Fibroblast of pulmonary artery (primary cell): ENCODE measurements around the gene RALGPS1.
A peak's percentile ranks its signal among the peaks of the same experiment; 100 is the strongest.

Experiments used
- DNase-seq: peaks from one replicate; pipeline ENCODE4 v3.0.0-alpha.2; 2010; ENCODE audit warnings: low read depth
- H3K4me3 ChIP-seq: replicated peaks from 2 replicates; pipeline ENCODE4 v1.5.1; 2011; ENCODE audit warnings: low read depth, mild to moderate bottlenecking, control low read depth, low read length, moderate library complexity
- TF ChIP-seq, protein P1 (sequence below): IDR thresholded peaks from 2 replicates; pipeline ENCODE4 v1.5.1; 2011; ENCODE audit warnings: mild to moderate bottlenecking, control low read depth, low read length, inconsistent platforms; ENCODE audit errors: missing control alignments

RALGPS1 gene

GRCh38 chr9:127027694-127028093, 113.1 kb downstream of the RALGPS1 start:
- no peak for DNase-seq
- H3K4me3 ChIP-seq, result no peak overlapping the region
- TF ChIP-seq, protein P1, sequence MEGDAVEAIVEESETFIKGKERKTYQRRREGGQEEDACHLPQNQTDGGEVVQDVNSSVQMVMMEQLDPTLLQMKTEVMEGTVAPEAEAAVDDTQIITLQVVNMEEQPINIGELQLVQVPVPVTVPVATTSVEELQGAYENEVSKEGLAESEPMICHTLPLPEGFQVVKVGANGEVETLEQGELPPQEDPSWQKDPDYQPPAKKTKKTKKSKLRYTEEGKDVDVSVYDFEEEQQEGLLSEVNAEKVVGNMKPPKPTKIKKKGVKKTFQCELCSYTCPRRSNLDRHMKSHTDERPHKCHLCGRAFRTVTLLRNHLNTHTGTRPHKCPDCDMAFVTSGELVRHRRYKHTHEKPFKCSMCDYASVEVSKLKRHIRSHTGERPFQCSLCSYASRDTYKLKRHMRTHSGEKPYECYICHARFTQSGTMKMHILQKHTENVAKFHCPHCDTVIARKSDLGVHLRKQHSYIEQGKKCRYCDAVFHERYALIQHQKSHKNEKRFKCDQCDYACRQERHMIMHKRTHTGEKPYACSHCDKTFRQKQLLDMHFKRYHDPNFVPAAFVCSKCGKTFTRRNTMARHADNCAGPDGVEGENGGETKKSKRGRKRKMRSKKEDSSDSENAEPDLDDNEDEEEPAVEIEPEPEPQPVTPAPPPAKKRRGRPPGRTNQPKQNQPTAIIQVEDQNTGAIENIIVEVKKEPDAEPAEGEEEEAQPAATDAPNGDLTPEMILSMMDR, result no peak

GRCh38 chr9:127029548-127029947, 115.0 kb downstream of the RALGPS1 start:
- TF ChIP-seq, protein P1, result no peak
- no peak for DNase-seq
- H3K4me3 ChIP-seq, result no peak overlapping the region

DNA sequence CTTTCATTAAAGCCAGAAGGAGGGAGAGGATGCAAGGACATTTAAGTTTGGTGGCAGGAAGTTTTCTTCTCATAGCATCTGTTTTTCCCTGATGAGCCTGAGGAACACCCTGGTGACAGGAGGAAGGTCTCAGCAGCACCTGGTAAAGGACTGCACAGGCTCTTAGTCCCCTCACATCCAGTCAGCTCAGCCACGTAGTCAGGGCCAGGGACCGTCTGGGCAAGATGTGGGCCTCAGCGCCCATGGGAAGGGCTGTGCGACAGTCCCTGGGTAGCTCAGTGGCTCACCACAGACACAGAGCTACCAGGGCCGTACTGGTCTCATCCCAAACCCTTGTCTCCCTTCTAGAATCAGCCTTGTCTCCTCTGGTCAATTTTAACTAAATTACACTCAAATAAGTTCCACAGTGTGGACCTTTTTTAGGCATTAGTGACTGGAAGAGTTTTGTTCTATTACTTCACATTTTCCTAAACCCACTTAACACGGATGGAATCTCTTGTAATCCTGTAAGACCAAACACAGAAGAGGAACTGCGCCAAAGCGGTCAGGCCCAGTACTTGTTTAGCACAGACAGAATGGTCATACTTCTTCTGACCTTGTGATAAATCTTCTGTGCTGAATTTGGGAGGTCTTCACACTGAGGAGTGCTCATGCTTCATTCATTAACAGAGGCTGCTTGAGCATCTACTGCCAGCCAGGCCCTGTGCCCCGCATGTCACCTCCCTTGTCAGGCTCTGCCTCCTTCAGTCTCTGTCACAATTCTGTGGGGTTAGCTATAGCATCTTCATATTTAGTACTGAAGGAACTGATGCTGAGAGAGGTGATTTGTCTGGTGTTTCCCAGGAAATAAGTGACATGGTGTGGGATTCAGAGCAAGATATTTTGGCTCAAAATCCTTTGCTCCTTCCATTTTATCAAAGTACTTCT, 116.5 kb downstream of the RALGPS1 start:
- no peak overlapping the region for H3K4me3 ChIP-seq
- TF ChIP-seq, protein P1, result no peak

DNA sequence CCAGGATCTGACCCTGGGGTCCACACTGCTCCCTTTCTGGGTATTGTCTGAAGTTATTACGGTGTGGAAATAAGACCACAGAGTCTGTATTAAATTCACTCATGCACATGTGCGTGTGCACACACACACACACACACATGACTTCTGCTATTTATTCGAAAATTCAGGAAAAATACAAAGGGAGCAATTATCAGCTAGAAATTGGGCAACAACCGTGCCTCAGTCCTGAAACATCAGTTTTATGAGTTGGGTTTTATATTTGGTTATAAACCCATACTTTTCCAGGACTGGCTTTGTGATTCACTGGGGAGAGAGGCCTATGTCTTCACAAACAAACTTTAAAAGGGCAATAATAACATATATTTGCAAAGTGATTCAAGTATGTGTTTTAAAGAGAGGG, 117.7 kb downstream of the RALGPS1 start:
- no peak overlapping the region for H3K4me3 ChIP-seq
- TF ChIP-seq, protein P1, result no peak
- no peak for DNase-seq

More for the DNA sequence above, 116.5 kb downstream of the RALGPS1 start:
- no peak for DNase-seq

DNA sequence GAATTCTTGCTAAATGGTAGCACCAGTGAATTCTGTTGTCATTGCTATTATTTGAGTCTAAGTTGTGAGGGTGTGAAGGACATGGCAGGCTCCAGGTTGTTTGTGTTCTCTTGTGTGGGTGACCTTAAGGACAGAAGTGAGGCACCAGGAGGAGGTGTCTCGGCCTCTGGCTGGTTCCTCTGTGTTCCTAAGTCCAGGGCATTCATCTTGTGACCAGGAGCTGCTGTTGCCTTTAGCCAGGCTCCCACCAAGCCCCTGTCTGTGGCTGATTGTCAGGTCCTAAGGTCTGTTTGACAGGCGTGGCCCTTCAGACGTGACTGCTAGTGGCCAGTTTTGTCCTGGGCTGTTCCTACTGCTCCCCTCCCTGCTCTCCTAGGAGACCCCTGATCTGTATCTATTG, 118.5 kb downstream of the RALGPS1 start:
- TF ChIP-seq, protein P1, result no peak
- H3K4me3 ChIP-seq, result no peak overlapping the region
- DNase-seq, result no peak

- DNase-seq, result peak; percentile 62
- TF ChIP-seq, protein P1, result no peak
Measured at GRCh38 chr9:127033789-127034188, 119.2 kb downstream of the RALGPS1 start.

More at GRCh38 chr9:127033789-127034188, 119.2 kb downstream of the RALGPS1 start:
- no peak overlapping the region for H3K4me3 ChIP-seq
